Activated CD4-positive, alpha-beta T cell treated with anti-CD3 and anti-CD28 coated beads, Interleukin-2, amount 50 U/mL, for 4 hours (primary cell): ENCODE data around the gene TRAF4.
"Not testable (repeated sequence)": the region's sequence is repeated elsewhere in the genome, so short reads cannot be mapped to it uniquely, and the experiment has no call there.

ENCODE experiments used
- DNase-seq, 2 experiments: peaks; one replicate each; pipeline ENCODE4 v3.0.0-alpha.2; 2020

Gene TRAF4

GRCh38 chr17:28749516-28750177 lies 5.8 kb downstream of the TRAF4 start:
- DNase-seq: no peak

GRCh38 chr17:28750178-28751047 lies 6.6 kb downstream of the TRAF4 start:
- DNase-seq: peak; percentile 84 to 86

- DNase-seq: no peak
These were observed 8.0 kb downstream of the TRAF4 start for GRCh38 chr17:28751600-28752366.

- no peak for DNase-seq
These were observed 11.7 kb downstream of the TRAF4 start for GRCh38 chr17:28755486-28755885.

GRCh38 chr17:28756049-28756804 lies 12.4 kb downstream of the TRAF4 start:
- DNase-seq: no peak

GRCh38 chr17:28758411-28759121 lies 14.8 kb downstream of the TRAF4 start:
- no peak for DNase-seq

GRCh38 chr17:28759256-28759865 lies 15.6 kb downstream of the TRAF4 start:
- DNase-seq: no peak

- DNase-seq: no peak
These were observed 17.1 kb downstream of the TRAF4 start for GRCh38 chr17:28760601-28761562.

- no peak for DNase-seq
These were observed 19.5 kb downstream of the TRAF4 start for GRCh38 chr17:28763137-28763799.

- peak; percentile 76 to 83 for DNase-seq
These were observed 20.0 kb downstream of the TRAF4 start for GRCh38 chr17:28763804-28764266.

GRCh38 chr17:28765038-28765437 lies 21.2 kb downstream of the TRAF4 start:
- no peak for DNase-seq

GRCh38 chr17:28773736-28774135 lies 29.9 kb downstream of the TRAF4 start:
- DNase-seq: no peak

- no peak for DNase-seq
These were observed 30.4 kb downstream of the TRAF4 start for GRCh38 chr17:28774206-28774605.

GRCh38 chr17:28777178-28777577 lies 33.4 kb downstream of the TRAF4 start:
- no peak for DNase-seq

GRCh38 chr17:28779601-28780000 lies 35.8 kb downstream of the TRAF4 start:
- not testable (repeated sequence) for DNase-seq

GRCh38 chr17:28783161-28783560 lies 39.4 kb downstream of the TRAF4 start:
- no peak for DNase-seq

GRCh38 chr17:28788100-28788499 lies 44.3 kb downstream of the TRAF4 start:
- DNase-seq: no peak

- DNase-seq: no peak
These were observed 49.3 kb downstream of the TRAF4 start for GRCh38 chr17:28792877-28793661.
